Naive thymus-derived CD4-positive, alpha-beta T cell (primary cell): ENCODE results near the gene MACROD2. TPM values are rescaled to one million over a fixed set of nuclear protein-coding genes. Genes with fewer than 3 reads are reported as not detected.

Experiments used
- ATAC-seq: fragments of 150-1000 bp; cut with Tn5 transposase; 2 replicates; pipeline ENCODE4 v1.10.0; 2021; ENCODE audit warnings: mild to moderate bottlenecking, moderate library complexity
- CTCF ChIA-PET: fragments of 350-600 bp; sonication (Branson Sonifier 250); formaldehyde crosslinking; loops from one replicate; lab custom pipeline; 2021; ENCODE audit warnings: antibody characterized with exemption; lab: Charles Lee
- POLR2A ChIA-PET: fragments of 350-600 bp; sonication (Branson Sonifier 250); formaldehyde crosslinking; loops from one replicate; lab custom pipeline; 2021; ENCODE audit warnings: antibody characterized with exemption, inconsistent platforms; lab: Charles Lee
- DNase-seq, 9 donors: peaks; one replicate each; pipeline versions ENCODE4 v3.0.0 to v3.0.0-alpha.2; 2020 to 2022; ENCODE audit warnings: mixed read lengths in 1 of 9
- H3K27ac ChIP-seq: one replicate; pipeline ENCODE4 v1.7.0; 2013; ENCODE audit warnings: mild to moderate bottlenecking, low read depth, low read length, moderate library complexity
- H3K27me3 ChIP-seq, 2 donors: one replicate each; pipeline ENCODE4 v1.7.0; 2013; ENCODE audit warnings: low read length in 2 of 2, mild to moderate bottlenecking in 2 of 2, moderate library complexity in 2 of 2; ENCODE audit not compliant: control insufficient read depth in 2 of 2, insufficient read depth in 2 of 2
- H3K36me3 ChIP-seq, 3 experiments: 1 replicate in 2 of 3; 2 replicates in 1 of 3; pipeline ENCODE4 v1.7.0; 2013; ENCODE audit warnings: low read length in 3 of 3, mild to moderate bottlenecking in 3 of 3, moderate library complexity in 1 of 3; ENCODE audit not compliant: insufficient read depth in 3 of 3, control insufficient read depth in 2 of 3
- H3K4me1 ChIP-seq, 2 donors: one replicate each; pipeline ENCODE4 v1.7.0; 2013; ENCODE audit warnings: low read length in 2 of 2, mild to moderate bottlenecking in 2 of 2, moderate library complexity in 1 of 2; ENCODE audit not compliant: control insufficient read depth in 2 of 2, insufficient read depth in 2 of 2
- H3K4me3 ChIP-seq: 2 replicates; pipeline ENCODE4 v1.7.0; 2013; ENCODE audit warnings: mild to moderate bottlenecking, low read length
- H3K9me3 ChIP-seq, 3 experiments: 1 replicate in 2 of 3; 2 replicates in 1 of 3; pipeline ENCODE4 v1.7.0; 2013; ENCODE audit warnings: low read length in 3 of 3; ENCODE audit not compliant: control insufficient read depth in 2 of 3
- H3K27ac Mint-ChIP-seq, 9 donors: one replicate each; pipeline ENCODE4 v1.8.0; 2020 to 2022; ENCODE audit warnings: mixed read lengths in 9 of 9, mild to moderate bottlenecking in 8 of 9, moderate library complexity in 5 of 9, inconsistent platforms in 2 of 9
- H3K27me3 Mint-ChIP-seq, 5 donors: one replicate each; pipeline ENCODE4 v1.8.0; 2021 to 2022; ENCODE audit warnings: mixed read lengths in 5 of 5, mild to moderate bottlenecking in 1 of 5
- H3K36me3 Mint-ChIP-seq, 5 donors: one replicate each; pipeline ENCODE4 v1.8.0; 2020 to 2022; ENCODE audit warnings: mixed read lengths in 5 of 5, mild to moderate bottlenecking in 3 of 5, inconsistent platforms in 1 of 5
- H3K4me1 Mint-ChIP-seq, 7 donors: one replicate each; pipeline ENCODE4 v1.8.0; 2020 to 2022; ENCODE audit warnings: mixed read lengths in 7 of 7, mild to moderate bottlenecking in 3 of 7, inconsistent platforms in 1 of 7
- H3K4me3 Mint-ChIP-seq, 10 donors: one replicate each; pipeline ENCODE4 v1.8.0; 2020 to 2022; ENCODE audit warnings: mild to moderate bottlenecking in 10 of 10, mixed read lengths in 10 of 10, moderate library complexity in 6 of 10, inconsistent platforms in 2 of 10
- H3K9me3 Mint-ChIP-seq, 11 donors: one replicate each; pipeline ENCODE4 v1.8.0; 2020 to 2022; ENCODE audit warnings: mixed read lengths in 11 of 11, mild to moderate bottlenecking in 4 of 11, inconsistent platforms in 1 of 11, moderate library complexity in 1 of 11
- intact Hi-C, 2 donors: fragments of 100-400 bp; cut with micrococcal nuclease; formaldehyde crosslinking; loops; one replicate each; pipeline ENCODE4 v1.15.1; 2023
- polyA plus RNA-seq, 2 donors: library from polyadenylated mRNA; unstranded; fragments of 300-500 nt; fragmentation: Illumina TruSeq; gene quantifications; one replicate each; pipeline ENCODE4 v1.2.3, GENCODE V29; 2021
- total RNA-seq, 6 experiments: library from RNA in 5 of 6; stranded (reverse) in 5 of 6; gene quantifications; 1 replicate in 5 of 6; 2 replicates in 1 of 6; pipeline ENCODE4 v1.2.3 and lab custom pipeline; 2021 to 2026

MACROD2 gene
- total and polyA plus RNA-seq, 7 experiments from 2014 or later: 0.27 to 0.86 (median 0.34) TPM; not detected in 4

DNA sequence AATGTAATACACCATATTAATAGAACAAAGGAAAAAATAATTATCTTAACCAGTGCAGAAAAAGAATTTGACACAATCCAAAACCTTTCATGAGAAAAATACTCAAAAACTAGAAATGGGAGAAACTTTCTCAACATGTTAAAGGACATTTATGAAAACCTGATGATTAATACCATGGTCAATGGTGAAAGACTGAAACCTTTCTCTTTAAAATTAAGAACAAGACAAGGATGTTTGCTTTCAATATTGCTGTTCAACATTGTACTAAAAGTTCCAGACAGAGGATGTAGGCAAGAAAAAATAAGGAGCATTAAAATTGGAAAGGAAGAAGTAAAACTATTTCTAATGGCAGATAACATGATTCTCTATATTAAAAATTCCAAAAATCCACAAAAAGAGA is 1323.4 kb downstream of the MACROD2 start:
- H3K27ac ChIP-seq: no peak overlapping the region
- no peak for ATAC-seq
- no peaks in the 10 kb centered on the region for H3K36me3 Mint-ChIP-seq

DNA sequence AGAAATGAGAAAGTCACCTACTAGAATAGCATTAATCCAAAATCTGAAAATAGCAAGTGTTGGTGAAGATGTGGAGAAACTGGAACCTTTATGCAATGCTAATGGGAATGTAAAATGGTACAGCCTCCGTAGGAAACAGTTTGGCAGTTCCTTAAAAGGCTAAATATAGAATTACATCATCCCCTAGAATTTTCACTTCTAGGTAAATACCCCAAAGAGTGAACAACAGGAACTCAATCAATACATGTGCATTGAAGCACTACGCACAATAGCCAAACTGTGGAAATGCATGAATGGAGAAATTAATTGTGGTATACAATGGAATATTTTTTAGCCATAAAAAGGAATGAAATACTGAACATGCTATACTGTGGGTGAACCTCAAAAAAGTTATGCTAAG is 1324.1 kb downstream of the MACROD2 start:
- CTCF ChIA-PET: no interaction called here
- H3K4me3 Mint-ChIP-seq: no peak overlapping the region
- intact Hi-C loops: loop anchor here in 1 of 2 donors (10.0 kb wide), 1 partner anchor 65 kb away; no protein-coding TSS in a partner anchor
- H3K9me3 ChIP-seq: no peaks in the 10 kb centered on the region
- no peaks in the 10 kb centered on the region for H3K4me1 ChIP-seq
- H3K36me3 ChIP-seq: no peaks in the 10 kb centered on the region
- no peaks in the 10 kb centered on the region for H3K27me3 Mint-ChIP-seq
- H3K27ac ChIP-seq: no peak overlapping the region
- H3K4me3 ChIP-seq: no peak overlapping the region
- no peak for DNase-seq
- H3K27me3 ChIP-seq: no peaks in the 10 kb centered on the region
- no peaks in the 10 kb centered on the region for H3K36me3 Mint-ChIP-seq
- POLR2A ChIA-PET: no interaction called here
- no peak overlapping the region for H3K27ac Mint-ChIP-seq
- H3K4me1 Mint-ChIP-seq: no peaks in the 10 kb centered on the region
- ATAC-seq: no peak
- H3K9me3 Mint-ChIP-seq: peaks cover 0 to 14% (median 6%) of the 10 kb centered on the region in 11 donors

More for the DNA sequence above, 1323.4 kb downstream of the MACROD2 start:
- no peaks in the 10 kb centered on the region for H3K4me1 ChIP-seq
- H3K9me3 ChIP-seq: no peaks in the 10 kb centered on the region
- H3K4me3 ChIP-seq: no peak overlapping the region
- ChIA-PET POLR2A (no interaction called here), CTCF (no interaction called here)
- no peak overlapping the region for H3K27ac Mint-ChIP-seq
- intact Hi-C loops: loop anchor here in 1 of 2 donors (10.0 kb wide), 1 partner anchor 64 kb away; no protein-coding TSS in a partner anchor
- no peaks in the 10 kb centered on the region for H3K27me3 Mint-ChIP-seq
- no peak overlapping the region for H3K4me3 Mint-ChIP-seq
- no peaks in the 10 kb centered on the region for H3K36me3 ChIP-seq
- no peaks in the 10 kb centered on the region for H3K27me3 ChIP-seq
- H3K4me1 Mint-ChIP-seq: no peaks in the 10 kb centered on the region
- H3K9me3 Mint-ChIP-seq: peaks cover 0 to 16% (median 4%) of the 10 kb centered on the region in 11 donors
- DNase-seq: no peak

DNA sequence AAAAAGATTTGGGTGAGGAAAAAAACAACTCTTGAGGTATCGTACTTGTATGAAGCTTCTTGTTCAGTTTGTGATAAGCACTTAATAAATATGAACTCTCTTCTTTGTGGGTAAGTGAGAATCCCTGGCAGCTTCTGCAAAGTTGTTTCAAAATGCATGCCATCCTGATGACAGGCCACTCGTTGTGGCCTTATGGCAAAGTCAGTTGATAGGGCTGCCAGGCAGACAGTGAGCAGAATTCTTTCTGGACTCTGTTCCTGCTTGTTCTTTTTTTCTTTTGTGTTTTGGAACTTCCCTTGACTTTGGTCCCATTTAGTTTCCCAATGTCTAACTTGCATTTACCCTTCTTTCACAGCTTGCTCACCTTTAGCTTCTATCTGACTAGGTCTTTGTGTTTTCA is 1325.6 kb downstream of the MACROD2 start:
- no peaks in the 10 kb centered on the region for H3K9me3 ChIP-seq
- DNase-seq (no peak), ATAC-seq (no peak)
- POLR2A ChIA-PET: no interaction called here
- no peak overlapping the region for H3K4me3 ChIP-seq
- H3K36me3 ChIP-seq: no peaks in the 10 kb centered on the region
- intact Hi-C loops: no loop called here
- Mint-ChIP-seq H3K36me3 (no peaks in the 10 kb centered on the region), H3K27ac (no peak overlapping the region), H3K27me3 (no peaks in the 10 kb centered on the region), H3K4me1 (no peaks in the 10 kb centered on the region), H3K9me3 (peaks cover 0 to 14% (median 2%) of the 10 kb centered on the region in 11 donors), H3K4me3 (no peak overlapping the region)
- H3K4me1 ChIP-seq: no peaks in the 10 kb centered on the region
- no peak overlapping the region for H3K27ac ChIP-seq
- CTCF ChIA-PET: no interaction called here
- no peaks in the 10 kb centered on the region for H3K27me3 ChIP-seq

DNA sequence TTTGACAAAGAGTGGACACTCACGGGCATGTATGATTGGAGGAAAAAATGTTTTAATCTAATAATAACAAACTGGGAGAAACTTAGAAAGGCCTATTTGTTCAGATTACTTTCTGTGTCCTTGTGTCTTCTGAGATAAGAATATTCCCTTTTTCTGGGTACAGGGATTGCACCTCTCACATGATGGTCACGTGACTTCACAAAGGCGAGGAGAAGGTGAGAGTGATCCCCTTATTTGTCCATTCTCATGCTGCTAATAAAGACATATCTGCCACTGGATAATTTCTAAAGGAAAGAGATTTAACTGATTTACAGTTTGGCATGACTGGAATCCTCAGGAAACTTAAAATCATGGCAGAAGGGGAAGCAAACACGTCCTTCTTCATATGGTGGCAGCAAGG is 1331.8 kb downstream of the MACROD2 start:
- DNase-seq (no peak), ATAC-seq (no peak)
- Mint-ChIP-seq H3K27me3 (no peaks in the 10 kb centered on the region), H3K36me3 (no peaks in the 10 kb centered on the region), H3K9me3 (peaks cover 0 to 18% (median 3%) of the 10 kb centered on the region in 11 donors), H3K4me1 (no peaks in the 10 kb centered on the region), H3K4me3 (no peak overlapping the region), H3K27ac (no peak overlapping the region)
- no peaks in the 10 kb centered on the region for H3K36me3 ChIP-seq
- H3K27me3 ChIP-seq: no peaks in the 10 kb centered on the region
- H3K4me3 ChIP-seq: no peak overlapping the region
- no peaks in the 10 kb centered on the region for H3K4me1 ChIP-seq
- CTCF ChIA-PET: no interaction called here
- H3K9me3 ChIP-seq: no peaks in the 10 kb centered on the region
- intact Hi-C loops: no loop called here
- no peak overlapping the region for H3K27ac ChIP-seq
- POLR2A ChIA-PET: no interaction called here

DNA sequence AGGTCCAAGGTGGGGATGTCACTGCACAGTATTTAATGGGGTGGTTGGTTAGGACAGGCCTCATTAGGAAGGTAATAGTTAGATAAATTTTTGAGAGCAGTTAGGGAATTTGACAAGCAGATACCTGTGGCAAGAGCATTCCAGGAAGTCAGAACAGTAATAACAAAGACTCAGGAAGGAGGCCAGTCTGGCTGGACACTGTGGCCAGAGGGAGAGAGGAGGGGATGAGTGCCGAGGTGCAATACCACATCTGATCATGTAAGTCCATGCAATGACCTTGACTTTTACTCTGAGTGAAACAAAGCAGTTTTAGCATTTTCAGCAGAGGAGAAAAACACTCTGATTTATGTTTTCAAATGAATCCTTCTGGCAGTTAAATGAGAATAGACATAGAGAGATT is 1332.8 kb downstream of the MACROD2 start:
- POLR2A ChIA-PET: no interaction called here
- no peak overlapping the region for H3K4me3 Mint-ChIP-seq
- intact Hi-C loops: no loop called here
- no peaks in the 10 kb centered on the region for H3K9me3 ChIP-seq
- no peaks in the 10 kb centered on the region for H3K27me3 Mint-ChIP-seq
- DNase-seq (no peak), ATAC-seq (no peak)
- H3K36me3 ChIP-seq: no peaks in the 10 kb centered on the region
- H3K36me3 Mint-ChIP-seq: no peaks in the 10 kb centered on the region
- H3K9me3 Mint-ChIP-seq: peaks cover 0 to 18% (median 3%) of the 10 kb centered on the region in 11 donors
- no peaks in the 10 kb centered on the region for H3K27me3 ChIP-seq
- H3K27ac Mint-ChIP-seq: no peak overlapping the region
- no peak overlapping the region for H3K27ac ChIP-seq
- no peak overlapping the region for H3K4me3 ChIP-seq
- CTCF ChIA-PET: no interaction called here
- no peaks in the 10 kb centered on the region for H3K4me1 ChIP-seq
- H3K4me1 Mint-ChIP-seq: no peaks in the 10 kb centered on the region

DNA sequence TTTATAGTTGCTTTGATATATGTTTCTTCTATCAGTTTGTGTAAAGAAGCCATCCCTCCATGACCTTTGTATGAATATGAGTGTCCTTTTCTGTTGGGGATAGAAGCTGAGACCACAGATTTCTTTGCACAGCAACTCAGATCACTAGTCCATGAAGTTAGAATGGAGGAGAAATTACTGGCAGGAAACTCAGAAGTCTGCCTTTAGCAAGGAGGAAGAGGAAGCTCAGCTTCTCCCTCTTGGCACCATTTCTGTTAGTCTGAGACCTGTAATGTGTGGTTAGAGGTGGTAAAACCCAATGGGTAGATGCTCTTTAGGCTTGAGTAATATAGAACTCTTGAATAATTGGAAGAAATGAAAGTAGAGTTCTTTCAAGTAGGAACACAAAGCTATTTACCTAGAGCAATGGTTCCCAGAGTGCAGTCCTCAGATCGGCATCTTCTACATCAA is 1337.4 kb downstream of the MACROD2 start:
- H3K27ac Mint-ChIP-seq: no peak overlapping the region
- Histone ChIP-seq H3K4me3 (no peak overlapping the region), H3K4me1 (no peaks in the 10 kb centered on the region), H3K36me3 (no peaks in the 10 kb centered on the region), H3K9me3 (no peaks in the 10 kb centered on the region), H3K27me3 (no peaks in the 10 kb centered on the region), H3K27ac (no peak overlapping the region)
- H3K4me1 Mint-ChIP-seq: no peaks in the 10 kb centered on the region
- intact Hi-C loops: no loop called here
- no peak overlapping the region for H3K4me3 Mint-ChIP-seq
- no peaks in the 10 kb centered on the region for H3K27me3 Mint-ChIP-seq
- DNase-seq (no peak), ATAC-seq (no peak)
- peaks cover 0 to 19% (median 6%) of the 10 kb centered on the region in 11 donors for H3K9me3 Mint-ChIP-seq
- no peaks in the 10 kb centered on the region for H3K36me3 Mint-ChIP-seq
- ChIA-PET CTCF (no interaction called here), POLR2A (no interaction called here)

DNA sequence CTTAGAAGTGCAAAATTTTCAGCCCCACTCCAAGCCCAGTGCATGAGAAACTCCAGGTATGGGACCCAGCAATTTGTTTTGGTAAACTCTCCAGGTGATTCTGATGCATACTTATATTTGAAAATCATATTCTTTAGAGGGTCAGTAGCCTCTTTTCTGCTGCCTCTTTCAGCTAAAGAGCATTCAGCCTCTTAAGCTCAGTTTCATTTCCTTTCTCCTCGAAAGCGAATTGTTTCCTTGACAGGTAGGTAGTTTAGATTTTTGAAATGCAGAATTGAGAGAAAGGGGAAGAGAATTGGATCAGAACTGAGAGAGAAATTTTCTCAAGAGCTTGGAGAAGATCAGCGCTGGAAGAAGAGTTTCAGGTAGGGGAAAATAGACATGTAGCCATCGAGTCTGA is 1337.9 kb downstream of the MACROD2 start:
- H3K27ac ChIP-seq: no peak overlapping the region
- no peak overlapping the region for H3K4me3 ChIP-seq
- peaks cover 0 to 14% (median 7%) of the 10 kb centered on the region in 11 donors for H3K9me3 Mint-ChIP-seq
- intact Hi-C loops: no loop called here
- H3K36me3 ChIP-seq: no peaks in the 10 kb centered on the region
- no peaks in the 10 kb centered on the region for H3K9me3 ChIP-seq
- no peaks in the 10 kb centered on the region for H3K4me1 ChIP-seq
- no peak for DNase-seq
- H3K4me1 Mint-ChIP-seq: no peaks in the 10 kb centered on the region
- no peak for ATAC-seq
- ChIA-PET POLR2A (no interaction called here), CTCF (interaction anchor here (0.6 kb wide), 1 partner anchor 363 kb away, joined by 4 read pairs; no protein-coding TSS in a partner anchor)
- H3K27ac Mint-ChIP-seq: no peak overlapping the region
- H3K4me3 Mint-ChIP-seq: no peak overlapping the region
- no peaks in the 10 kb centered on the region for H3K36me3 Mint-ChIP-seq
- H3K27me3 Mint-ChIP-seq: no peaks in the 10 kb centered on the region
- no peaks in the 10 kb centered on the region for H3K27me3 ChIP-seq
